BJ (cell line): ENCODE results near the gene HMX2. TPM values are rescaled to one million over a fixed set of nuclear protein-coding genes. Genes with fewer than 3 reads are reported as not detected.

Experiments used
- CTCF ChIA-PET: fragments of 350-600 bp; formaldehyde crosslinking; extraction: SDS; loops from one replicate; lab custom pipeline; 2021; ENCODE audit warnings: antibody characterized with exemption, inconsistent platforms; lab: Yijun Ruan, JAX
- POLR2A ChIA-PET: fragments of 300-600 bp; sonication (Branson Sonifier 250); formaldehyde crosslinking; extraction: SDS; loops from one replicate; lab custom pipeline; 2021; ENCODE audit warnings: antibody characterized with exemption; lab: Charles Lee
- DNase-seq: peaks from one replicate; pipeline ENCODE4 v3.0.0-alpha.2; 2011; ENCODE audit warnings: low read depth
- H3K27me3 ChIP-seq: 2 replicates; pipeline ENCODE4 v1.6.0; 2011; ENCODE audit warnings: low read length; ENCODE audit not compliant: control insufficient read depth, insufficient read depth
- H3K36me3 ChIP-seq: 2 replicates; pipeline ENCODE4 v1.5.1; 2011; ENCODE audit warnings: low read length; ENCODE audit not compliant: control insufficient read depth, insufficient read depth
- H3K4me3 ChIP-seq: 2 replicates; pipeline ENCODE4 v1.5.1; 2011; ENCODE audit warnings: low read depth, mild to moderate bottlenecking, control low read depth, low read length
- CTCF ChIP-seq: IDR thresholded peaks from 2 replicates; pipeline ENCODE4 v1.5.1; 2011; ENCODE audit warnings: low read depth, mild to moderate bottlenecking, control low read depth, inconsistent platforms, low read length, moderate library complexity; ENCODE audit not compliant: insufficient read depth
- polyA plus RNA-seq: library from polyadenylated mRNA; depleted of rRNA; stranded (reverse); fragments of >200 nt; gene quantifications from 2 replicates; pipeline ENCODE4 v1.2.3, GENCODE V29; 2011

Gene HMX2
- polyA plus RNA-seq, 1 experiment, result not detected

GRCh38 chr10:123142701-123143161 is 5.2 kb upstream of the HMX2 start:
- no peaks in the 10 kb centered on the region for H3K36me3 ChIP-seq
- no peak for DNase-seq
- no peak overlapping the region for H3K4me3 ChIP-seq
- TF ChIP-seq CTCF, result no peak
- POLR2A ChIA-PET, result no interaction called here
- peaks cover 81% of the 10 kb centered on the region for H3K27me3 ChIP-seq
- CTCF ChIA-PET, result no interaction called here

DNA sequence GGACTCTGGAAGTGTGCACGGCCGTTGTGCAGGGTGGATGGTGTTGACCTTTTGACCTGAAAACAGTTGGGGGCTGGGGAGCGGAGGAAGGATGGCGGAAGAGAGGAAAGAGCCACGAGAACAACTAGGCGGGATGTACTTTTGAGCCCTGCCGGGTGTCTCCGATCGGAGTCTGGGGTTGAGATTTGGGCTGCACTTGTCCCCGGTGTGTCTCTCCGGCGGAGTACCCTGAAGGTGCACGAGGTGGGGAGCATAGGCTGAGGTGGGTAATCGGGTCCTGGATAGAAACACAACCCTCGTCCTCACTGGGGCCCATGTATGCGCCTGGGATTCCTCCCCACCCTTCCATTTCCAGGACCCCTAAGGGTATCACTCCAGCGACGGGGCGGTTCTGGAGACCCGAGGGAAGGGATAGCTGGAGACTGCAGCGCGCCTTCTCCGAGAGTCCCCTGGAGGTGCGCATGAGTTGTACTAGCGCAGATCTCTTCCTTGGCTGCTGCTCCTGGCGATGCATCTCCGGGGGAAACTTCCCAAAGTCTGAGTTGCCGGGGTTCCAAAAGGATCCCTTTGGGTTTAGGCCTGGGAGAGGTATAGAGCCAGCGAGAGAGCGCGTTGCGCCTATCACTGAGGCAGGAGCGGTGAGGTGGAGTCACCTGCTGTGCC is 4.6 kb upstream of the HMX2 start:
- CTCF ChIA-PET, result interaction anchor here (0.6 to 2.0 kb wide), 2 partner anchors 10 to 404 kb away, joined by 3 to 7 read pairs; no protein-coding TSS in a partner anchor
- Histone ChIP-seq H3K36me3 (no peaks in the 10 kb centered on the region), H3K27me3 (peaks cover 82% of the 10 kb centered on the region), H3K4me3 (no peak overlapping the region)
- DNase-seq, result no peak
- TF ChIP-seq CTCF, result no peak
- POLR2A ChIA-PET, result no interaction called here

- TF ChIP-seq CTCF, result no peak
- H3K27me3 ChIP-seq, result peaks cover 83% of the 10 kb centered on the region
- ChIA-PET CTCF (interaction anchor here (0.6 to 2.0 kb wide), 2 partner anchors 11 to 403 kb away, joined by 3 to 7 read pairs; no protein-coding TSS in a partner anchor), POLR2A (no interaction called here)
- DNase-seq, result no peak
- no peak overlapping the region for H3K4me3 ChIP-seq
- H3K36me3 ChIP-seq, result no peaks in the 10 kb centered on the region
Observed at GRCh38 chr10:123143825-123144168, 4.1 kb upstream of the HMX2 start.

GRCh38 chr10:123144697-123145541 is 3.0 kb upstream of the HMX2 start:
- peaks cover 84% of the 10 kb centered on the region for H3K27me3 ChIP-seq
- ChIA-PET CTCF (interaction anchor here (1.1 to 2.0 kb wide), 3 partner anchors 11 to 12 kb away, joined by 4 to 7 read pairs (median 5); no protein-coding TSS in a partner anchor), POLR2A (no interaction called here)
- H3K36me3 ChIP-seq, result no peaks in the 10 kb centered on the region
- no peak for DNase-seq
- no peak overlapping the region for H3K4me3 ChIP-seq
- TF ChIP-seq CTCF, result no peak

DNA sequence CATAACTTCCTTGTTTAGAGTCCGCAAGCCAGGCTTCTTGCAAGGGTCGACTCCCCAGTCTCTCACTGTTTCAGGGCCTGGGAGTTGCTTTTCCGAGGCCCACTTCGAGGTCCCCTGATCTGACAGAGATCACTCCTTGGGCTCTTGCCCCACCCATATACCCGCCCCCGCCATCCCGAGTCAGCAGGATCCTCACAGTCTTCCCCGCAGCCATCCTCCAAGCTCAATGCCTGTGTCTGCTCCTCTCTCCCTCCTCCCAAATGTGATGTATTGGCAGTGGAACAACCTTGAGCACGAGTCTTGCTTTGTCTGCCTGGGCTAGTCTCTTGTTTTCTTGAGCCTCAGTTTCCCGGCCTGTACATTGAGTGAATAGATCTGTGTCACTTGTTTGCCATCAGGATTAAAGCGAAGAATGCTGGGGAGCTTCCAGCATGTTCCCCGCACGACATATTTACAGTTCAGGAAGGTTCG is 2.4 kb upstream of the HMX2 start:
- peaks cover 83% of the 10 kb centered on the region for H3K27me3 ChIP-seq
- TF ChIP-seq CTCF, result no peak
- POLR2A ChIA-PET, result no interaction called here
- H3K4me3 ChIP-seq, result no peak overlapping the region
- CTCF ChIA-PET, result interaction anchor here (1.1 to 1.5 kb wide), 2 partner anchors 10 to 12 kb away, joined by 4 to 5 read pairs; no protein-coding TSS in a partner anchor
- no peak for DNase-seq
- H3K36me3 ChIP-seq, result no peaks in the 10 kb centered on the region
